Smooth muscle cell (in vitro differentiated cells): ENCODE data around the gene ADAT2. TPM values are rescaled to one million over a fixed set of nuclear protein-coding genes. Genes with fewer than 3 reads are reported as not detected.

Experiments
- DNase-seq: peaks from one replicate; lab custom pipeline; 2025; ENCODE audit not compliant: unreplicated experiment; lab: John Stamatoyannopoulos, UW
- H2AFZ ChIP-seq: fragments of 200-600 bp; sonication (generic); 2 replicates; pipeline ENCODE4 v1.6.0; 2016; ENCODE audit warnings: antibody characterized with exemption, low read depth, mild to moderate bottlenecking
- H3F3A ChIP-seq: fragments of 200-600 bp; sonication (generic); 2 replicates; pipeline ENCODE4 v1.6.0; 2017; ENCODE audit warnings: antibody characterized with exemption, low read depth
- H3K27ac ChIP-seq: fragments of 200-600 bp; sonication (generic); 2 replicates; pipeline ENCODE4 v1.5.1; 2016; ENCODE audit warnings: low read depth, mild to moderate bottlenecking
- H3K27me3 ChIP-seq: fragments of 200-600 bp; sonication (generic); 2 replicates; pipeline ENCODE4 v1.6.1; 2016; ENCODE audit warnings: low read depth, mild to moderate bottlenecking
- H3K36me3 ChIP-seq: fragments of 200-600 bp; sonication (generic); 2 replicates; pipeline ENCODE4 v1.5.1; 2016; ENCODE audit warnings: low read depth
- H3K4me1 ChIP-seq: fragments of 200-600 bp; sonication (generic); 2 replicates; pipeline ENCODE4 v1.5.1; 2016; ENCODE audit warnings: low read depth
- H3K4me2 ChIP-seq: fragments of 200-600 bp; sonication (generic); 2 replicates; pipeline ENCODE4 v1.6.0; 2016; ENCODE audit warnings: mild to moderate bottlenecking
- H3K4me3 ChIP-seq: fragments of 200-600 bp; sonication (generic); 2 replicates; pipeline ENCODE4 v1.5.1; 2016; ENCODE audit warnings: mild to moderate bottlenecking
- H3K79me2 ChIP-seq: fragments of 200-600 bp; sonication (generic); 2 replicates; pipeline ENCODE4 v1.6.0; 2016; ENCODE audit warnings: low read depth, mild to moderate bottlenecking
- H3K9ac ChIP-seq: fragments of 200-600 bp; sonication (generic); 2 replicates; pipeline ENCODE4 v1.6.0; 2016; ENCODE audit warnings: low read depth
- H3K9me3 ChIP-seq: fragments of 200-600 bp; sonication (generic); replicated peaks from 2 replicates; pipeline ENCODE4 v1.5.1; 2016; ENCODE audit warnings: low read depth
- H4K20me1 ChIP-seq: fragments of 200-600 bp; sonication (generic); 2 replicates; pipeline ENCODE4 v1.6.0; 2016; ENCODE audit warnings: low read depth
- CTCF ChIP-seq: fragments of 200-600 bp; sonication (generic); IDR thresholded peaks from 2 replicates; pipeline ENCODE4 v1.5.1; 2017; ENCODE audit warnings: borderline replicate concordance, mild to moderate bottlenecking, antibody characterized with exemption; ENCODE audit not compliant: insufficient read depth, poor library complexity, severe bottlenecking
- WGBS: methylation state at CpG from one replicate; pipeline ENCODE4 v1.1.7; 2016; ENCODE audit warnings: low lambda C conversion rate; 5-methylcytosine and 5-hydroxymethylcytosine counted together
- polyA plus RNA-seq: library from polyadenylated mRNA; unstranded; fragments of >200 nt; fragmentation: Nextera tagmentation; extraction: Ambion mirVana; gene quantifications from 2 replicates; pipeline ENCODE4 v1.2.1, GENCODE V29; 2016
- total RNA-seq: library from RNA; depleted of rRNA; stranded (reverse); fragments of >200 nt; gene quantifications from 2 replicates; pipeline ENCODE4 v1.2.3, GENCODE V29; 2014

The ADAT2 gene
- total and polyA plus RNA-seq, 2 experiments from 2014 or later = 1.5 to 2.3 TPM

- no peak overlapping the region for H3K9ac ChIP-seq
- no peak overlapping the region for H2AFZ ChIP-seq
- H3F3A ChIP-seq = no peaks in the 10 kb centered on the region
- H3K27me3 ChIP-seq = no peaks in the 10 kb centered on the region
- WGBS = 95% methylated on average over 8 of the region's 8 CpGs
- no peak for TF ChIP-seq CTCF
- H3K79me2 ChIP-seq = no peaks in the 10 kb centered on the region
- H3K27ac ChIP-seq = no peak overlapping the region
- no peak for DNase-seq
- H4K20me1 ChIP-seq = no peaks in the 10 kb centered on the region
- no peaks in the 10 kb centered on the region for H3K9me3 ChIP-seq
- no peak overlapping the region for H3K4me3 ChIP-seq
- no peak overlapping the region for H3K4me2 ChIP-seq
- no peaks in the 10 kb centered on the region for H3K36me3 ChIP-seq
- no peaks in the 10 kb centered on the region for H3K4me1 ChIP-seq
Measured at GRCh38 chr6:143490775-143491174, 40.3 kb upstream of the ADAT2 start.

- TF ChIP-seq CTCF = no peak
- Histone ChIP-seq H3K27ac (no peak overlapping the region), H3K79me2 (no peaks in the 10 kb centered on the region)
Measured at GRCh38 chr6:143490244-143490643, 39.7 kb upstream of the ADAT2 start.

GRCh38 chr6:143486752-143487151 is 36.3 kb upstream of the ADAT2 start:
- Histone ChIP-seq H3K4me3 (no peak overlapping the region), H3K9me3 (no peaks in the 10 kb centered on the region), H3K27me3 (no peaks in the 10 kb centered on the region), H3F3A (no peaks in the 10 kb centered on the region), H3K9ac (no peak overlapping the region), H3K27ac (no peak overlapping the region), H3K79me2 (no peaks in the 10 kb centered on the region), H3K4me1 (no peaks in the 10 kb centered on the region), H2AFZ (no peak overlapping the region), H3K36me3 (no peaks in the 10 kb centered on the region), H4K20me1 (no peaks in the 10 kb centered on the region), H3K4me2 (no peak overlapping the region)
- WGBS = 92% methylated on average over 3 of the region's 3 CpGs
- TF ChIP-seq CTCF = no peak
- no peak for DNase-seq

More at GRCh38 chr6:143490244-143490643, 39.7 kb upstream of the ADAT2 start:
- no peaks in the 10 kb centered on the region for H3F3A ChIP-seq
- no peak overlapping the region for H3K4me3 ChIP-seq
- 100% methylated on average over 1 of the region's 1 CpG for WGBS
- no peaks in the 10 kb centered on the region for H3K4me1 ChIP-seq
- no peaks in the 10 kb centered on the region for H3K36me3 ChIP-seq
- no peak overlapping the region for H3K9ac ChIP-seq
- H2AFZ ChIP-seq = no peak overlapping the region
- H3K27me3 ChIP-seq = no peaks in the 10 kb centered on the region
- H4K20me1 ChIP-seq = no peaks in the 10 kb centered on the region
- no peaks in the 10 kb centered on the region for H3K9me3 ChIP-seq
- H3K4me2 ChIP-seq = no peak overlapping the region
- DNase-seq = no peak

GRCh38 chr6:143485967-143486366 is 35.5 kb upstream of the ADAT2 start:
- no peak for TF ChIP-seq CTCF
- no peak overlapping the region for H2AFZ ChIP-seq
- DNase-seq = no peak
- H3K4me2 ChIP-seq = no peak overlapping the region
- no peaks in the 10 kb centered on the region for H3K4me1 ChIP-seq
- no peak overlapping the region for H3K4me3 ChIP-seq
- H3K27ac ChIP-seq = no peak overlapping the region
- H4K20me1 ChIP-seq = no peaks in the 10 kb centered on the region
- H3K27me3 ChIP-seq = no peaks in the 10 kb centered on the region
- H3K36me3 ChIP-seq = no peaks in the 10 kb centered on the region
- no peaks in the 10 kb centered on the region for H3K9me3 ChIP-seq
- H3K79me2 ChIP-seq = no peaks in the 10 kb centered on the region
- 93% methylated on average over 2 of the region's 2 CpGs for WGBS
- H3F3A ChIP-seq = no peaks in the 10 kb centered on the region
- no peak overlapping the region for H3K9ac ChIP-seq
